Right atrium auricular region (tissue), 2 donors: Measurements from ENCODE around the gene DSTYK. TPM values are rescaled to one million over a fixed set of nuclear protein-coding genes. Genes with fewer than 3 reads are reported as not detected.

Experiments used
- DNase-seq: peaks from one replicate; pipeline ENCODE4 v3.0.0-alpha.2; 2019; ENCODE audit warnings: low spot score
- H3K27ac ChIP-seq, 2 donors: fragments of 200-600 bp; sonication (generic); 1 replicate in 1 of 2; 2 replicates in 1 of 2; pipeline ENCODE4 v1.5.1; 2016 to 2019
- H3K27me3 ChIP-seq, 2 donors: fragments of 200-600 bp; sonication (generic); one replicate each; pipeline versions ENCODE4 v1.5.1 to v1.6.0; 2017 to 2019
- H3K36me3 ChIP-seq: fragments of 200-600 bp; sonication (generic); one replicate; pipeline ENCODE4 v1.5.1; 2016
- H3K4me1 ChIP-seq, 2 donors: fragments of 200-600 bp; sonication (generic); one replicate each; pipeline versions ENCODE4 v1.5.1 to v1.6.0; 2017 to 2019
- H3K4me3 ChIP-seq, 2 donors: fragments of 200-600 bp; sonication (generic); 1 replicate in 1 of 2; 2 replicates in 1 of 2; pipeline ENCODE4 v1.5.1; 2017 to 2019; ENCODE audit warnings: mild to moderate bottlenecking in 1 of 2, moderate library complexity in 1 of 2
- H3K9me3 ChIP-seq, 2 donors: fragments of 200-600 bp; sonication (generic); one replicate each; pipeline ENCODE4 v1.5.1; 2019
- CTCF ChIP-seq, 2 donors: fragments of 200-600 bp; sonication (generic); IDR thresholded peaks; one replicate each; pipeline ENCODE4 v1.5.1; 2019; ENCODE audit warnings: antibody characterized with exemption in 2 of 2
- total RNA-seq, 2 donors: library from RNA; depleted of rRNA; stranded (reverse); fragments of >200 nt; gene quantifications; one replicate each; pipeline ENCODE4 v1.1.0, GENCODE V29; 2016

DSTYK gene
- total RNA-seq, 2 donors from 2014 or later: 6.7 to 8.9 TPM

GRCh38 chr1:205229399-205229871 lies 17.9 kb upstream of the DSTYK start:
- Histone ChIP-seq H3K36me3 (no peaks in the 10 kb centered on the region), H3K9me3 (no peaks in the 10 kb centered on the region), H3K4me3 (peak overlapping the region; percentile 56 to 70), H3K27me3 (no peaks in the 10 kb centered on the region), H3K27ac (peak overlapping the region; percentile 46 to 60), H3K4me1 (peaks cover 0 to 33% of the 10 kb centered on the region in 2 donors)
- TF ChIP-seq CTCF (IDR thresholded peaks at IDR 0.05): peak; percentile 23 to 58
- no peak for DNase-seq

- no peak for TF ChIP-seq CTCF (IDR thresholded peaks at IDR 0.05)
- Histone ChIP-seq H3K4me1 (peaks cover 0 to 33% of the 10 kb centered on the region in 2 donors), H3K9me3 (no peaks in the 10 kb centered on the region), H3K27ac (peak overlapping the region; percentile 46 to 60), H3K27me3 (no peaks in the 10 kb centered on the region), H3K4me3 (peak overlapping the region; percentile 56 to 70), H3K36me3 (no peaks in the 10 kb centered on the region)
- no peak for DNase-seq
Observed at GRCh38 chr1:205228093-205228521, 16.6 kb upstream of the DSTYK start.

GRCh38 chr1:205227584-205228013 lies 16.1 kb upstream of the DSTYK start, which contains the start of gene TMCC2:
Gene TMCC2, plus strand, starts transcription at chr1:205227946. Its CDS starts 619 bp downstream, at chr1:205228565.
- H3K4me3 ChIP-seq: peak within 1 kb of the TSS; percentile 56 to 70
- no peak for TF ChIP-seq CTCF (IDR thresholded peaks at IDR 0.05)
- peak; percentile 87 for DNase-seq
- peaks cover 0 to 33% of the 10 kb centered on the region in 2 donors for H3K4me1 ChIP-seq
- H3K27ac ChIP-seq: peak within 1 kb of the TSS; percentile 46 to 60
- no peaks in the 10 kb centered on the region for H3K36me3 ChIP-seq
- no peaks in the 10 kb centered on the region for H3K27me3 ChIP-seq
- H3K9me3 ChIP-seq: no peaks in the 10 kb centered on the region

GRCh38 chr1:205226868-205227583 lies 15.5 kb upstream of the DSTYK start:
- no peak for DNase-seq
- Histone ChIP-seq H3K4me1 (peaks cover 0 to 33% of the 10 kb centered on the region in 2 donors), H3K9me3 (no peaks in the 10 kb centered on the region), H3K36me3 (no peaks in the 10 kb centered on the region), H3K4me3 (peak overlapping the region; percentile 56 to 70), H3K27ac (peak overlapping the region in 1 of 2 donors; percentile 19), H3K27me3 (no peaks in the 10 kb centered on the region)
- TF ChIP-seq CTCF (IDR thresholded peaks at IDR 0.05): no peak

GRCh38 chr1:205225901-205226765 lies 14.6 kb upstream of the DSTYK start:
- Histone ChIP-seq H3K9me3 (no peaks in the 10 kb centered on the region), H3K27ac (no peak overlapping the region), H3K27me3 (no peaks in the 10 kb centered on the region), H3K36me3 (no peaks in the 10 kb centered on the region), H3K4me1 (peaks cover 0 to 33% of the 10 kb centered on the region in 2 donors), H3K4me3 (no peak overlapping the region)
- no peak for TF ChIP-seq CTCF (IDR thresholded peaks at IDR 0.05)
- DNase-seq: no peak
